HFFc6 (cell line): ENCODE measurements around the gene ELL2. TPM values are rescaled to one million over a fixed set of nuclear protein-coding genes. Genes with fewer than 3 reads are reported as not detected.
A peak's percentile ranks its signal among the peaks of the same experiment; 100 is the strongest.

Experiments used
- DNase-seq: peaks from one replicate; pipeline ENCODE4 v3.0.0-alpha.2; 2018
- H3K27ac Mint-ChIP-seq: 2 replicates; pipeline ENCODE4 v1.8.0; 2020; ENCODE audit warnings: mild to moderate bottlenecking, mixed read lengths
- H3K27me3 Mint-ChIP-seq: 2 replicates; pipeline ENCODE4 v1.8.0; 2021; ENCODE audit warnings: mild to moderate bottlenecking, moderate library complexity, mixed read lengths; ENCODE audit not compliant: insufficient read depth
- H3K36me3 Mint-ChIP-seq: 2 replicates; pipeline ENCODE4 v1.8.0; 2021; ENCODE audit warnings: low read depth, mixed read lengths
- H3K4me1 Mint-ChIP-seq: 2 replicates; pipeline ENCODE4 v1.8.0; 2020; ENCODE audit warnings: low read depth, mixed read lengths
- H3K4me3 Mint-ChIP-seq: 2 replicates; pipeline ENCODE4 v1.8.0; 2020; ENCODE audit warnings: mild to moderate bottlenecking, moderate library complexity, mixed read lengths
- H3K9me3 Mint-ChIP-seq: 2 replicates; pipeline ENCODE4 v1.8.0; 2020; ENCODE audit warnings: mild to moderate bottlenecking, mixed read lengths
- CTCF ChIP-seq: fragments of 200-600 bp; sonication (generic); IDR thresholded peaks from 2 replicates; pipeline ENCODE4 v1.5.0; 2021; ENCODE audit warnings: antibody characterized with exemption, mild to moderate bottlenecking
- long read RNA-seq: library from polyadenylated mRNA; unstranded; transcript quantifications from one replicate; pipeline ENCODE4 v2.0.0, GENCODE V29; 2019
- total RNA-seq, 6 experiments: library from RNA; stranded (reverse); fragmentation: NEBNext Ultra II Directional; extraction: Animal tissue kit (Norgen Biotek cat#: 25700); gene quantifications; 2 replicates in 1 of 6; 3 replicates in 5 of 6; pipeline ENCODE4 v1.2.3, GENCODE V29; 2021

ELL2 gene
- 100 to 1,000 TPM; 346 to 505 (median 380) TPM for total RNA-seq
- long read RNA-seq, full-length matches to known transcripts: 27 of 231 reads
- long read RNA-seq, partial matches to known transcripts: 72 of 231 reads
- long read RNA-seq, other reads (novel, unspliced or antisense): 132 of 231 reads

GRCh38 chr5:95961617-95962474 is at the start of gene ELL2:
ELL2 (minus strand) TSS chr5:95961851; CDS start chr5:95961721, 130 bp downstream.
- peaks cover 38% of the 10 kb centered on the region for H3K4me1 Mint-ChIP-seq
- peaks cover 8% of the 10 kb centered on the region for H3K27me3 Mint-ChIP-seq
- peak within 1 kb of the TSS; percentile 97 for H3K4me3 Mint-ChIP-seq
- peaks cover 43% of the 10 kb centered on the region for H3K36me3 Mint-ChIP-seq
- no peak for TF ChIP-seq CTCF
- peak within 1 kb of the TSS; percentile 96 for H3K27ac Mint-ChIP-seq
- H3K9me3 Mint-ChIP-seq: peaks cover 6% of the 10 kb centered on the region; the same call in 1 of the 2 replicates
- peak; percentile 97 for DNase-seq

- Mint-ChIP-seq H3K4me3 (no peak overlapping the region), H3K9me3 (peaks cover 23% of the 10 kb centered on the region), H3K4me1 (peaks cover 31% of the 10 kb centered on the region), H3K27ac (peak overlapping the region; percentile 68), H3K36me3 (peaks cover 34% of the 10 kb centered on the region), H3K27me3 (no peaks in the 10 kb centered on the region; the same call in 1 of the 2 replicates)
- TF ChIP-seq CTCF: no peak
- peak; percentile 47 for DNase-seq
Measured at GRCh38 chr5:96008987-96009647, 47.5 kb upstream of the ELL2 start.

GRCh38 chr5:96008487-96008886 is 46.8 kb upstream of the ELL2 start:
- H3K27ac Mint-ChIP-seq: no peak overlapping the region

DNA sequence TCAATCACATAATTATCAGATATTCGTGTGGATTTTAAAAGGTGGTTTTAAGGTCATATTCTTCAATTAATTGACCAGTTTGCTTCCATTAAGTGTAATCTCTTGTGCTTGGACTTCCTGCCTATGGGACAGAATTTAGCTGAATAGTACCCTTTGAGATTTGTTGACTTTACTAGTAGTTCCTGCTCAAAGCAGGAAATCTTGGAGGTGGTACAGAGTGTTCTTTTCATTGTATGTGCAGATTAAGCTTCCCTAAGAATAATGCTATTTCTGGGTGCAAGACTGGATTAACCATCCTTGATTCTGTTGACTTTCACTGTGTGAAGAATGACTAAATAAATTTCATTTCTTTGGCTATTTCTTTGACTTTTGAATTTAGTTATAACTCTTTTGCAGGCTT is 45.4 kb upstream of the ELL2 start:
- H3K9me3 Mint-ChIP-seq: peaks cover 23% of the 10 kb centered on the region
- no peak overlapping the region for H3K4me3 Mint-ChIP-seq
- H3K36me3 Mint-ChIP-seq: peaks cover 31% of the 10 kb centered on the region
- peaks cover 44% of the 10 kb centered on the region for H3K4me1 Mint-ChIP-seq
- H3K27ac Mint-ChIP-seq: no peak overlapping the region
- no peaks in the 10 kb centered on the region; the same call in 1 of the 2 replicates for H3K27me3 Mint-ChIP-seq
- TF ChIP-seq CTCF: no peak
- DNase-seq: no peak

More at GRCh38 chr5:96008487-96008886, 46.8 kb upstream of the ELL2 start:
- DNase-seq: no peak
- H3K36me3 Mint-ChIP-seq: peaks cover 34% of the 10 kb centered on the region
- H3K4me1 Mint-ChIP-seq: peaks cover 37% of the 10 kb centered on the region
- peaks cover 23% of the 10 kb centered on the region for H3K9me3 Mint-ChIP-seq
- no peaks in the 10 kb centered on the region; the same call in 1 of the 2 replicates for H3K27me3 Mint-ChIP-seq
- TF ChIP-seq CTCF: no peak
- H3K4me3 Mint-ChIP-seq: no peak overlapping the region

- no peak for DNase-seq
Measured at GRCh38 chr5:96006291-96006690, 44.6 kb upstream of the ELL2 start.

More at GRCh38 chr5:96006291-96006690, 44.6 kb upstream of the ELL2 start:
- Mint-ChIP-seq H3K27ac (no peak overlapping the region), H3K9me3 (peaks cover 23% of the 10 kb centered on the region), H3K27me3 (no peaks in the 10 kb centered on the region), H3K4me1 (peaks cover 52% of the 10 kb centered on the region), H3K4me3 (no peak overlapping the region), H3K36me3 (peaks cover 31% of the 10 kb centered on the region)
- TF ChIP-seq CTCF: no peak
